Measurements from ENCODE around the gene DCUN1D1.

DCUN1D1 gene

DNA sequence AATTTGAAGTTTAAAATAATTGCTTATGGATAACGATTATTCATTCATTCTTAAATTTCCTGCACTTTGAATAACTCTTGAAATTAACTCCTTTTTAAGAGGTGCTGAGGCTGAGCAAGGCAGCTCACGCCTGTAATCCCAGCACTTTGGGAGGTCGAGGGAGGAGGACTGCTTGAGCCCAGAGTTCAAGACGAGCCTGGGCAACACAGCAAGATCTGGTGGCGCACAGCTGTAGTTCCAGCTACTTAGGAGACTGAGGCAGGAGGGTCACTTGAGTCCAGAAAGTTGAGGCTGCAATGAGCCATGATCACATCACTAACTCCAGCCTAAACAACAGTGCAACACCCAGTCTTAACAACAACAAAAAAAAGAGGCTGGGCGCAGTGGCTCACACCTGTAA, 8.0 kb downstream of the DCUN1D1 start:
- no peak for DNase-seq (ENCODE audit: low spot score)

DNA sequence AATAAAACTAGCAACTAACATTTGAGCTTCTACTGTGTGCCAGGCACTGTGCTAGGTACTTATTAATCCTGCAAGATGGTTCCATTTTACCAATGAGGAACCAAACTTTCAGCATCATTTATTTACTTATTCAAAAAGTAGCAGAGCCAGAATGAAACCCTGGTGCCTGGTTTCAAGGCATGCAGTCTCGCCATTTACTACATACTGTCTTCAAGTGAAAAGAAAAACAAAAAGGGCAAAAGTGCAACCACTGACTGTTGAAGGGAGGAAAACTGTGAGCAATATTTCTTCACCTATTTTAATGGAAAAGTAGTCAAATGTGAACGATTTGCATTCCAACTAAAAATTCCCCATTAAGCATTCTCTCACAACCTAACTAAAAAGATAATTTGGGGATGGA, 8.7 kb downstream of the DCUN1D1 start:
- DNase-seq (ENCODE audit: low spot score): no peak

DNA sequence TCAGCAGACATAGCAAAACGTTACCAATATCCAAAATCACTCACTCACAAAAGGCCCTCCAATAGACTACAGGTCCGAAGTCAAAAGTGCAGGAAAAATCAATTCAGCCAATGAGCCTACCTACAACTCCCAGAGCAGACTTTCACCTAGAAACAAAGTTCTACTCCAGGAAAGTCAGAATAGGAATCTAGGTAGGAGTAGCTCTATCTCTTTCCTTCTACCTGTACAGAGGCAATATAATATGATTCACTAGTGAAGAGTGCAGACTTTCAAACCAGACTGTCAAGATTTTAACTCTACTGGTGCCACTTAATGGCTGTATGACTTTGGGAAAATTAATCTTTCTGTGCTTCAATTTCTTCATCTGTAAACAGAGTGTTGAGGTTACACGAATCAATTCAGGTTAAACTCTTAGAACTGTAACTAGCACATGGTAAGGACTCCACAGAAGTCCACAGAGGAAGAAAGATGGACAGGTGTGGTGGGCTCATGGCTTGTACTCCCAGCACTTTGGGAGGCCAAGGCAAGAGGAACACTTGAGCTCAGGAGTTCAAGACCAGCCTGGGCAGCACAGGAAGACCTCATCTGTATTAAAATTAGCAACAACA, 9.4 kb downstream of the DCUN1D1 start:
- DNase-seq (ENCODE audit: low spot score): no peak

DNA sequence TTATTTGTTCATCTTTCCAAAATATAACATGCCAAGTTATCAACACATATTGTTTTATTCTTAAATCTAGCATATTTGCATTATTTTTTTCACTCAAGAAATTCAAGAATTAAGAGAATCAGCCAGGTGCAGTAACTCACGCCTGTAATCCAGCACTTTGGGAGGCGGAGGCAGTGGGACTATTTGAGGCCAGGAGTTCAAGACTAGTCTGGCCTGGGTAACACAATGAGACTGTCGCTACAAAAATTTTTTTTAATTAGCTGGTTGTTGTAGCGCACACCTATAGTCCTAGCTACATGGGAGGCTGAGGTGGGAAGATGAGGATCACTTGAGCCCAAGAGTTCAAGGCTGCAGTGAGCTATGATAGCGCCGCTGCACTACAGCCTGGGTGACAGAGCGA, 10.5 kb downstream of the DCUN1D1 start:
- no peak for DNase-seq (ENCODE audit: low spot score)

DNA sequence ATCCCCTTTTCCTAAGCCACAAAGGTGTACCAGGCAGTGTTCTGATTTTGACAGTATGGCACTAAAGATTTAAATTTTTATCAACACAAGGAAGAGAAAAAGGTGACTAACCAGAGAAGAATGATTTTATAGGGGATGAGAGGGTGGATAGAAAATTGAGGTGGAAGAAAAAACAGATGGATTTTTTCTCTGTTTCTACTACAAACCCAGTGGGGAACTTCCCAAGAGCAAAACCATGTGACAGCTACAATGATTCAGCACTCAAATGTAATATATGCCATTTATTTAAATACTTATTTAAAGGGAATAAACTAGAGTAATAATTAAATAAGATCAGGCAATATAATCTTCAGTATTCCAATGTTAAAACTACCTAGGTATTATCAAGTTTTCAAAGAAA, 11.1 kb downstream of the DCUN1D1 start:
- DNase-seq (ENCODE audit: low spot score): peak; percentile 38

DNA sequence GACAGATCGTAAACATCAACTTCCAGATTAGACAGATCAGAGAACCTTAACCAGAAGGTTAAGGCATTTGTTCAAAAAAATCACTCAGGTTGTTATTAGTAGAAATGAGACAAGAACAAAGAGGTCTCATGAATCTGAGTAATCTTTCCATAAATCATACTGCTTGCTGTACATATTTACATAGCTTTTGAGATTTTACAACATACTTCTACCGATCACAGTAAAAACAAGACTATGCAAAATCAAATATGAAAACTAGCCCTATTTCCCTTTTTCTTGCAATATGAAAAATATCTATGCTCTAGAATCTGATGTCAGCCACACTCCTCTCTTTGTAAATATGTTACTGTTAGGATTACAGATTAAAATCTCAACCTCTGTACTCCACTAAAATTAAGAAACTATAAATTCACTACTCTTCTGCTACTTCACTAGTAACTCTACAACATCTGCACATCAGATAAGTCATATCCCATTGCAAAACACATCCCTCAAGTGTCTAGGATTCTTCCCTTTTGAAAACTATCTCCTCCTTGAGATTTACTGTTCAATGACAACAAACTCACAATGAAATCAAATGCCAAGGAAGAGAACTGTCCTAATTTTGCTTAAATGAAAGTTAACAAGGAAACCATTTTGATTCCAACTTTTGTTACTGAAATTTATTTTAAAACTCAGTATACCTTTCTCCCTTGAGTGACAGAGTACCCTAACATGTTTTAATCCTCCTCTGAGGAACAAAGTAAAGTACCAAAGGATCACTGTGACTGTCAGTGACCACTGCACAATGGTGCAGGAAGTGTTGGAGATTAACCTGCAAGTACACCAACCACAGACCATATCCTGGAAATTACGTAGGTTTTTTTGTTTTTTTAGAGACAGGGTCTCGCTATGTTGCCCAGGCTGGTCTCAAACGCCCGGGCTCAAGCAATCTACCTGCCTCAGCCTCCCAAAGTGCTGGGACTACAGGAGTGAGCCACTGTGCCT, 12.8 kb downstream of the DCUN1D1 start:
- no peak for DNase-seq (ENCODE audit: low spot score)

DNA sequence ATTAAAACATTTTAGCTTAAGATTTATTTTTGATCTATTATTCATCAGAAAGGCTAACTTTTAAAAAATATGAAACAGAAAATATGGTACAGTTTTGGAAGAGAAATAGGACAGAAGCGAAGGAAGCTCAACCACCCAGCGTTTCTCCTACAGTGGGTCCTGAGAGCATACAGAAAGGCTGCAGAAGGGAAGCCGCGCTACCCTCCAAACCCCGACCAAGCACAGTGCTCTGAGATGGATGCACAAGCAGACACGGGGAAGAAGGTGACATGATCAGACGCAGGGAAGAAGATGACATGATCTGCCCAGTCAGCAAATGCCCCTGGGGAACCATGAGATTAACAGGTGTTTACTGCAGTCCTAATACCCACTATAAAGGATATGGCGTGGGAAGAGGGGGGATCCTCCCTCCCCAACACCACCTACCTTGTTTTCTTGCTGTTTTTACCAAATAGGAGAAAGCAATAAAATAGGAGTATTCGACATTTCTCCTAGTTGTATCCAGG, 14.4 kb downstream of the DCUN1D1 start:
- no peak for DNase-seq (ENCODE audit: low spot score)

DNA sequence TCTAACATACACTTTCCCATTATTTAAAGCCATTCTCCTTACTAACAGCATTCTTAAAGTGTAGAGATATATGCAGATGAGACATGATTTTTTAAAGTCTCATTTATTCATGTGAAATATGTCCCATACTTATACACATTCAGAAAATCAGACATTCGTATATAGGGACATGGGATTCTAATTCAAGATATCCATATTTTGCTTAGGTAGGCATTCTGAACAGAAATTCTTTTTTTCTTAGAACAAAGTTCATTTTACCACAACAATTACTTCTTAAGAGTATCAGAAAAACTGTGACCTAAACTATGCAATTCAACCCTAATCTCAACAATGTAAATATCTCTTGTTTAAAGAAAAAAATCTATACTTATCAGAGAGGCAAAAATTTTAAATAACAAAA, 16.2 kb downstream of the DCUN1D1 start:
- DNase-seq (ENCODE audit: low spot score): no peak

DNA sequence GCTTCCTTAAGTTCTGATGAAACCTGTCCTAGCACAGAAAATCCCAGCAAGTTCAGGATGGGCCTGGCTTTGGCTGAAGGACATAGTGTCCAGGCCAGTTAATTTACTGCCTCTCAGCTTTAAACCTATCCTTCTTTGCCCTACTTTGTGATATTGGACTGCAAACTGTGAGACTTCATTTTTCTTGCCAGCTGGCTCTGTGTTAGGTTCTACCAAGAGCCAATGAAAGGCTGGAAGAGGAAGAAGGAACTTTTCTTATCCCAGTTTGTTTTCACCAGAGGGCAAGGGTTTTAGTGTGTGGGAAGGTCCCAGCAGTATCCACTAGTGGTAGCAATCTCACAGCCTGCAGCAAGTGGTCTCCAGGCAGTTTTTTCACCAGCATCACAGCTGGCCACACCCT, 18.2 kb downstream of the DCUN1D1 start:
- no peak for DNase-seq (ENCODE audit: low spot score)

DNA sequence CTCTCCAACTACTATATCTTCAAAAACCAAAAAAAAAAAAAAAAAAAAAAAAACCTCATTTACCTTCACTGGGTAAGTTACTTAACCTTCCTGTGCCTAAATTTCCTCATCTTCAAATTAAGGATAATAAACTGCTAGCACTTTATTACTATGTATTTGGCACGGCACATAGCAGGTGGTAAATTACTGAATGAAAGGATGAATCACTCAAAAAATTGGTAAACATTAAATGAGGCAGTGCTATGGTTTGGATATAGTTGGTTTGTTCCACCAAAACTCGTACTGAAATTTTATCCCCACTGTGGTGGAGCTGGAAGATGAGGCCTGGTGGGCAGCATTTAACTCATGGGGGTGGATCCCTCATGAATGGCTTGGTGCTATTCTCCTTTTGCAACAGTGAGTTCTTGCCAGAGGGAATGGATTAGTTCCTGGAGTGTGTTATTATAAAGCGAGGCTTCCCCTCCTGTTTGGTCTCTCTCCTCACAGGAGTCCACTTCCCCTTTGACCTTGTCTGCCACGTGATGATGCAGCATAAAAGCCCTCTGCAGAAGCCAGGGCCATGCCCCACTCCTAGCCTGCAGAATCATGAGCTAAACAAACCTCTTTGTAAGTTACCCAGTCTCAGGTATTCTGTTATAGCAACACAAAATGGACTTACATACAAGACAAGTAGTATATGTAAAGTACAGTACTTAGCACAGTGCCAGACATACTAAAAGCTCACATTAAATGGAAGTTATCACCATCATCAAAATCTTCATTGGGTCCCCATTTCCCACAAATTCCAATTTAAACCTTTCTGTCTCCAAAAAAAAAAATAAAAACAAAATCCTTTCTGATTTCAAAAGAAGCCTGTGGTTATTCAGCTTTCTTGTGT, 20.6 kb downstream of the DCUN1D1 start:
- DNase-seq (ENCODE audit: low spot score): no peak

DNA sequence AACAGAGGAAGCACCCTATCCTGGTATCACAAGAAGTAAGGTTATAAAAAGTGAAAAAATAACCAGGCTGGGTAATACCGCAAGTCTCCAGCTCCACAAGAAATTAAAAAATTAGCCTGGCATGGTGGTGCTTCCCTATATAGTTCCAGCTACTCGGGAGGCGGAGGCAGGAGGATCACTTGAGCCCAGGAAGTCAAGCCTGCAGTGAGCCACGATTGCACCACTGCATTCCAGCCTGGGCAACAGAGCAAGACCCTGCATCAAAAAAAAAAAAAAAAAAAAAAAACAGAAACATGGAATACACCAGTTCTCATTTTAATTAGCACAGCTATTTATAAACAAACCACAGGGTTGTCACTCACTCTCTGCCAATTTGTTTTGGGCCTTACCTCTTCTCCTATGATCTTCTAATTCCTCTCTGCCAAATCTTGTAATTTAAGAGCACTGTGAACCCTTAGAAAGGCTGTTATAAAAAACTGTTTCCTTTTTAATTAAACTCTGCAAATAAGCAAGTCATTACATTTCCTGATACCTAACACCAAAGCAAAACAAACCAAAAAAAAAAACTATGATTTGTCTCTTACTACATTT, 22.6 kb downstream of the DCUN1D1 start:
- no peak for DNase-seq (ENCODE audit: low spot score)

DNA sequence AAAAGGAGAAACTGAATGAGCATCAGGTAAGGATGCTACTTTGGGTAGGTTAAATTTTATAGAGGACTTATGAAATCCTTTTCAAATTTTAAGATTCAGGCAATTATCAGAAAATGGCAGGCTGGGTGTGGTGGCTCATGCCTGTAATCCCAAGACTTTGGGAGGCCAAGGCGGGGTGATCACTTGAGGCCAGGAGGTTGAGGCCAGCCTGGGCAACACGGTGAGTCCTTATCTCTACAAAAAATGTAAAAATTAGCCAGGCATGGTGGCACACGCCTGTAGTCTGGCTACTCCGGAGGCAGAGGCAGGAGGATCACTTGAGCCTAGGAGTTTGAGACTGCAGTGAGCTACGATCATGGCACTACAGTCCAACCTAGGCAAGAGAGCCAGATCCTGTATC, 23.1 kb downstream of the DCUN1D1 start:
- no peak for DNase-seq (ENCODE audit: low spot score)

DNA sequence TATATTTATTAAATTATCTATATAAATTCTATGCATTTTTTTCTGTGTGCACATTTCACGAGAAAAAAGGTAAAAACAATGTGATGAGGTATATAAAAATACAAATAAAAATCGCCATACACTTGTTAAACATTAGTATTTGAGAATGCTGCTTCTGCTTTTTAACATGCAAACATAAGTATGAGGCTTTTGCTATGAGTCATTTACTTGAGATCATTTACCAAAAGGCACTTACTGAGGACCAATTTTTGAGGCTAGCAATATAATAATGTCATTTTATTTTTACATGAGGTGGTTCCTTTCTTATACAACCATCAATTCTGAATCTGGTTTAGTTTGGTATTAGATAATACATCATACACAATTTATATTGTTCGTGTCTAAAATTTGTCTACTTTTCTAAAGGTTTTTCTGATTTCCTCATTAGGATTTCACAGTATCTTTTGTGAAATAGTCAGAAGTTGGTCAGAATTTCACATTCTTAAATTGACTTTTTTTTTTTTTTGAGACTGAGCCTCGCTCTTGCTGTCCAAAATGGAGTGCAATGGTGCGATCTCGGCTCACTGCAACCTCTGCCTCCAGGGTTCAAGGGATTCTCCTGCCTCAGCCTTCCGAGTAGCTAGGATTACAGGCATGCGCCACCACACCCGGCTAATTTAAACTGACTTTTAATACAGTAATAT, 25.6 kb downstream of the DCUN1D1 start:
- DNase-seq (ENCODE audit: low spot score): peak; percentile 6

DNA sequence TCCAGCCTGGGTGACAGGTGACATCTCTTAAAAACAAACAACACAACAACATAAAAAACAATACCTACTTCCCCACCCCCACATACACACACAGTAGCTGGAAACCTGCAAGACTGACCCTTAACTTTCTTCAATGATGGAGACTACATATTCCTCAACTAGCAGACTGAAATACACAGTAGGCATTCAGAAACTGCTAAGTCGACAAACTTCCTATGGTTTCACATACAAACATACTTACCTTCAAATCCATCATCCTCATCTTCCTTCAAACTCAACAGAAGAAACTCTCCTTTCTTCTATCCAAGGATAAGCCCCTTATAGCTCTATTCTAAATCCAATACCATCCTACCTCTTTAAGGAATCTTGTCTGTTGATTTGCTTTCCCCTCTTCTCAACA, 30.6 kb downstream of the DCUN1D1 start:
- DNase-seq (ENCODE audit: low spot score): no peak

DNA sequence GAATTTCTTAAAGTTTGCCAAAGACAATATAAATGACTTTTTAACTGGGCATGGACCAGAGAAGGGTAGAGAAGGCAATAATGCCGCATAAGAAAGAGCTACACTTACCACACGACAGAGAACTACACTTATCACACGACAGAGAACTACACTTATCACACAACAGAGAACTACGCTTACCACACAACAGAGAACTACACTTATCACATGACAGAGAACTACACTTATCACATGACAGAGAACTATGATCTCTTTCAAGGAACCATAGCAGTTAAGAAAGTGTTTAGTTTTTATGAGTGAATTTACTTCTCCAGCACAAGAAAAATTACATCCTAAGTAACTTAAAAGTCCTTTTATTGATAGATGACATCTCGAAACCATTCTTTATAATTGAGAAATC, 32.0 kb downstream of the DCUN1D1 start:
- DNase-seq (ENCODE audit: low spot score): no peak

DNA sequence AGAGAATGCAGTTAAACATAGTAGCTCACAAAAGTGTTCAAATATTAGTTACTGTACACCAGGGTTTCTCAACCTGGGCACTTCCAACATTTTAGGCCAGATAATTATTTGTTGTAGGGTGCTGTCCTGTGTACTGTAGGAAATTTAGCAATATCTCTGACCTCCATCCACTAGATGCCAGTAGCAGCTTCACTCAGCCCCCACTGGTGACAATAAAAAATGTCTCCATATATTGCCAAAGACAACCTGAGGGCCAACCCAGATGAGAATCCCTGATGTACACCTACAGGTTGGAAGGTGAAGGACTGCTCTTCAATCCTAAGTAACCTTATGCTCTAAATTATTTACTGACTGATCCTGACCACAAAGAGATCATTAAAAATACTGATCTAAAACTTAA, 32.5 kb downstream of the DCUN1D1 start:
- DNase-seq (ENCODE audit: low spot score): no peak

DNA sequence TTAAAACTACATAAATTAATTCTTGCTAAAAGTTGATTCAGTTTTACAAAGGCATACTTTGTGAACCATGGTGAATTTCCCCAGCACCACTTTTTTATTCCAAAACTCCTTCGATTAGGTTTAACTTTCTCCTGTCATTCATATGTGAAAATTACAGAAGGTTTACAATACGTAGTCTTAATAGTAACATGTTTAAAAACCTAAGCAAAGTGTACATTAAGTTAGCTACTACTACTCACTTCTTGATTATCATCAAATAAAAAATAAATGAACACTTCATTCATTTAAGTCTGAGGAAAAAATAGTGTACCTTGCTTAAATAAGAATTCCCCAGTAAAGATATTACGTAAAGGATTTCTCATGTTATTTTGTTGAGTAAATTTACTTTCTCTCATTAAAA, 38.6 kb downstream of the DCUN1D1 start:
- no peak for DNase-seq (ENCODE audit: low spot score)

DNA sequence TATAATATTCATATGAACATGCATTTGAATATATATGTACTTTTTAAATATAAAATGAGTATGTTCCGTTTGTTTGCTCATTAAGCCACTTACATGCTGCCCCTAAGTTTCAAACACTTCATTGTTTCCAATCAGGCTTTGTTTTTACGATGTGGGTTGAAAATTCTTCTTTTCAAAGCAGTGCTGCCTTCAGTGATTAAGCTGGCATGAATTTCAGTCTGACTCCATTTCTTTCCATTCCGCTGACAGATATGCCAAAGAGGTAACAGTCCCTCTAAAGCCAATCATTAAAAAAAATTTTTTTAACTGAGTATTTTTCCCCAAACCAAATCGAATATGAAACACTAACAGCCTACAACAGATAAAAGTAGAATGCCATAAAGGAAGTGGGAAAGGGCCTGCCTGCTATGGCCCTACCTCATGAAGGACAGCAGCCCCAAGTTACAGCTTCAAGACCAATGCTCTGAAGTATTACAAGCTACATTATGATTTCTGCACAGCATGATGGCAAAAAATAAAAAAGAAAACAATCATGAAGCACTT, 40.0 kb downstream of the DCUN1D1 start:
- DNase-seq (ENCODE audit: low spot score): no peak

DNA sequence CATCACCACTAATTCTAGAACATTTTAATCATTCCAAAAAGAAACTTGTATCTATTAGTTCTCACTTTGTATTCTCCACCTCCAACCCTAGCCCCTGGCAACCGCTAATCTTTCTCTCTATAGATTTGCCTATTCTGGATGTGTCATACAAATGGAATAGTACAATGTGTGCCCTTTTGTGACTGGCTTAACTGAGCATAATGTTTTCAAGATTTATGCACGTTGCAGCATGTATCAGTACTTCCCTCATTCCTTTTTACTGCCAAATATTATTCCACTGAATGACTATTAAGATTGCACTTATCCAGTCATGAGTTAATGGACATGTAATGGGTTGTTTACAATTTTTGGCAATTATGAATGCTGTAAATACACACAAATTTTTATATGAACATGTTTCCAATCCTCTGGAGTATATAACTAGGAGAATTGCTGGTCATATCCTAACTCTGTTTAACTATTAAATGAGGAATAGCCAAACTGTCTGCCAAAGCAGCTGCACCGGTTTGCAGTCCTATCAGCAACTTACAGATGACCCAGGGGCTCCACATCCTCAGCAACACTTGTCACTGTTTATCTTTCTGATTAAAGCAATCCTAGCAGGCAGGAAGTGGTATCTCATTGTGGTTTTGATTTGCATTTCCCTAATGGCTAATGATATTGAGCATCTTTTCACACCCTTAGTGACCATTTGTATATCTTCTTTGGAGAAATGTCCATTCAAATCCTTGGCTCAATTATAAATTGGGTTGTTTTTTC, 42.9 kb downstream of the DCUN1D1 start:
- no peak for DNase-seq (ENCODE audit: low spot score)

DNA sequence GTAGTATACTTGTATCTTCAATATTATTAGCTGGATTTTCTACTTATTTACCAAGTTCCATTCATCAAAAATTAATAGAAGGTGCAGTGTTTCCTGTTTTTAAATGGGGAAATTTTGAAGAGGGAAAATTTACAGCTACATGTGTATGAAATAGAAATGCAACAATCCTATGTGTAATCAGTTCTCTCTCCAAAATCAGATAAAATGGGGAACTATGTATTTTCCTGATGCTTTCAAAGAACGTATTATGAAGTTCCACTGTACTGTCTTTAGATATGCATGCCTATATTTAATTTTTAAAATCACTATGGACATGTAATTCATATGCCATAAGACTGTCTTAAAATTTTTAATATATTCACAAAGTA, 43.4 kb downstream of the DCUN1D1 start:
- no peak for DNase-seq (ENCODE audit: low spot score)
